D721Med (cell line): ENCODE results near the gene HPSE2.

Experiments
- DNase-seq: peaks from one replicate; pipeline ENCODE4 v3.0.0; 2011; ENCODE audit warnings: low spot score; ENCODE audit not compliant: insufficient read length
- FAIRE-seq: peaks from 2 replicates; lab custom pipeline; 2011; peaks lifted over from hg19 to GRCh38; lab: Jason Lieb, UNC
- TF ChIP-seq, protein P1 (sequence below): IDR thresholded peaks from 2 replicates; pipeline ENCODE4 v1.5.1; 2012; ENCODE audit warnings: mild to moderate bottlenecking, control low read depth; ENCODE audit not compliant: insufficient read depth; ENCODE audit errors: missing control alignments

HPSE2 gene

DNA sequence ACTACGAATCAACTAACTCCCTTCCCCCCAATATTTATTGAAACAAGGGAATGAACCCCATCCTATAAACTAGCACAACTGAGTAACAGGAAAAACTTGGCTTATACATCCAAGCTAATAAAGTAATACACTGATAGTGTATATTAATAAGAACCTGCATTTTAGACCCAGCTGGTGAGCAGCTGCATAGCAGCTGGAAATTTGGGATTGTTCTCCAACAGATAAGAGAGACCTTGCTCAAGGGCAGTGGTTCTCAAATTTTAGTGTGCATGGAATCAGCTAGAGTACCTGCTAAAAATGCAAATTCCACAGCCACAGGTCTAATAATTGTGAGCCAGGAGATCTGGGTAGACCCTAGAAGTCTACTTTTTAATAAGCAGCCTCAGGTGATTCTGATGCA lies 404.3 kb downstream of the HPSE2 start:
- TF ChIP-seq, protein P1, sequence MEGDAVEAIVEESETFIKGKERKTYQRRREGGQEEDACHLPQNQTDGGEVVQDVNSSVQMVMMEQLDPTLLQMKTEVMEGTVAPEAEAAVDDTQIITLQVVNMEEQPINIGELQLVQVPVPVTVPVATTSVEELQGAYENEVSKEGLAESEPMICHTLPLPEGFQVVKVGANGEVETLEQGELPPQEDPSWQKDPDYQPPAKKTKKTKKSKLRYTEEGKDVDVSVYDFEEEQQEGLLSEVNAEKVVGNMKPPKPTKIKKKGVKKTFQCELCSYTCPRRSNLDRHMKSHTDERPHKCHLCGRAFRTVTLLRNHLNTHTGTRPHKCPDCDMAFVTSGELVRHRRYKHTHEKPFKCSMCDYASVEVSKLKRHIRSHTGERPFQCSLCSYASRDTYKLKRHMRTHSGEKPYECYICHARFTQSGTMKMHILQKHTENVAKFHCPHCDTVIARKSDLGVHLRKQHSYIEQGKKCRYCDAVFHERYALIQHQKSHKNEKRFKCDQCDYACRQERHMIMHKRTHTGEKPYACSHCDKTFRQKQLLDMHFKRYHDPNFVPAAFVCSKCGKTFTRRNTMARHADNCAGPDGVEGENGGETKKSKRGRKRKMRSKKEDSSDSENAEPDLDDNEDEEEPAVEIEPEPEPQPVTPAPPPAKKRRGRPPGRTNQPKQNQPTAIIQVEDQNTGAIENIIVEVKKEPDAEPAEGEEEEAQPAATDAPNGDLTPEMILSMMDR = no peak
- DNase-seq (no peak), FAIRE-seq (no peak)

DNA sequence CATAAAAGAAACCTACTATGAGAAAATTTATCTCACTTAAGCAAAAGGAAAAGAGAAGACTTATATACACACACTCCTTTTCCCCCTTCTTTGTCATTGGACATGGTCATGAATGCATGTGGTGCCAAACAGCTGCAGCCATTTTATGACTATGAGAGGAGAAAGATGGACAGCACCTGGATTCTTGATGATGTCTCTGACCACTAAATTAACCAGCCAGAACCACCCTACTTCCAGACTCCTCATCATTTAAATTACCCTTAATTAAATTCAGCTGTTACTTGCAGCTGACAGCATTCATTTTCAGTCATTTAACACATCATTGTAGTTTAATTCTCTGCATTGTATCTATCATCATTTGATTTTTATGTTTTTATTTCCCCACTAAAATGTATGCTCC lies 409.9 kb downstream of the HPSE2 start:
- DNase-seq (no peak), FAIRE-seq (no peak)
- TF ChIP-seq, protein P1 = no peak

DNA sequence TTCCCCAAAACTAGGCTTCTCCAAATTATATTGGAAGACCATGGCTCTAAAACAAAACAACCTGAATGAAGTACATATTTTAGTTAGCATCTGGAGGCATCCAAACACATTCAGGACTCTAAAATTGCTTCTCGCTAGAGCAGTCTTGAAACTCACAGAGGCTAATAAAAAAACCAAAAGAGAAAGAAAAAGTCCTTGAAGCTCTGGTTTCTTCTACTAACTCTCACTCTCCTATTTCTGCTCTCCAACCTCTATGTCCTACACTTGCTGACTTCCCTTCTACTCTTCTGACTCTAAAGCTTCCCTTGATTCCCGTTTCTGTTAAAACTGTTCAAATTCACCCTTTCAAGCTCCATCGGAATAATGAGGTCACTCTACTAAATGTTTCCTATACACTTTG lies 418.3 kb downstream of the HPSE2 start:
- TF ChIP-seq, protein P1 = no peak
- no peak for FAIRE-seq
- DNase-seq = no peak

DNA sequence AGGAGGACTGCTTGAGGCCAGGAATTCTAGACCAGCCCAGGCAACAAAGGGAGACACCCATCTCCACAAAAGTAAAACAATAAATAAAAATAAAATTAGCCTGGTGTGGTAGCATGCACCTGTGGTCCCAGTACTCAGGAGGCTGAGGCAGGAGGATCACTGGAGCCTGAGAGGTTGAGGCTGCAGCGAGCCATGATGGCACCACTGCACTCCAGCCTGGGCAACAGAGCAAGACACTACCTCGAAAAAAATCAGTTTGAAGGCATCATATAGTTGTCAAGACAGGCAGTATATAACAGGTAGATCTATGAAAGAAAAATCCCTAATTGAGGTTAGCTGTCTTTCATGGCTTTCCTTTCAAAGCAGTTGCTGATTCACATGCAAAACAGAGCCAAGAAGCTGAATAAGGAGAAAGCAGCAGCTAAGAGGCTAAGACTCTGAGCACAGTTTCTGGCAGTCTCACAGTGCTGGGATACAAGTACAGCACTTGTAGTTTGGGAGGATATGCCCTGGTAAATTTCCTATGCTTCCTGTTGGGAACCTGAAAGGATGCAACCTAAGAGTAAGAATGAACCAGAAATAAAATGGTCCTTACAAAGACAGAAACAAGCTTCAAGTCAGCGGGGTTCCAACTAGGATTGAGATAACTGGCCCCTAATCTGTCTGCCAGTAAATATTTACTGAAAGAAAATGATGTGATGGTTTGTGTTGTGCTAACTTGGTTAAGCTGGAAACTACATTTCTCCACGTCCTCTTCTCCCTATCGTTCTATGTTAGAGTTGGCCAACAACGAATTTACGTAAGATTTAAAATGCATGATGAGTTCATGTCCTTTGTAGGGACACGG lies 420.4 kb downstream of the HPSE2 start:
- no peak for FAIRE-seq
- TF ChIP-seq, protein P1 = no peak
- no peak for DNase-seq

DNA sequence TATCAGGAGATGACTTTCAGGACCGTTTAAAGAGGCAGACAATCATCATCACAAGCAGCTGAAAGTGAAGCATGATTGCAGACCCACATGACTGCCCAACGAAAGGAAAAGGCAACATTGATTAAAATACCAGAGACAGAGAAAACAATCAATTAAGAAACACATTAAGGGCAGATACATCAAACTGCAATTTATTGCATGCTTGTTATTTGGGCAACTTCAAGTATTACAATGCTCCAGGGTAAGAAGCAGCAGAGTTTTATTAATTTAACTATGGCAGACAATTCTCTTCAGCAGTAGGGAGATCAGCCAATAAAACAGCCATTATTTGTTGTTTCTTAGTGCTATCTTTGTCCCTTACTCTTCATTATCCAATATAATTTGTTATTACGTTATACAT lies 421.2 kb downstream of the HPSE2 start:
- DNase-seq (no peak), FAIRE-seq (no peak)
- TF ChIP-seq, protein P1 = no peak

DNA sequence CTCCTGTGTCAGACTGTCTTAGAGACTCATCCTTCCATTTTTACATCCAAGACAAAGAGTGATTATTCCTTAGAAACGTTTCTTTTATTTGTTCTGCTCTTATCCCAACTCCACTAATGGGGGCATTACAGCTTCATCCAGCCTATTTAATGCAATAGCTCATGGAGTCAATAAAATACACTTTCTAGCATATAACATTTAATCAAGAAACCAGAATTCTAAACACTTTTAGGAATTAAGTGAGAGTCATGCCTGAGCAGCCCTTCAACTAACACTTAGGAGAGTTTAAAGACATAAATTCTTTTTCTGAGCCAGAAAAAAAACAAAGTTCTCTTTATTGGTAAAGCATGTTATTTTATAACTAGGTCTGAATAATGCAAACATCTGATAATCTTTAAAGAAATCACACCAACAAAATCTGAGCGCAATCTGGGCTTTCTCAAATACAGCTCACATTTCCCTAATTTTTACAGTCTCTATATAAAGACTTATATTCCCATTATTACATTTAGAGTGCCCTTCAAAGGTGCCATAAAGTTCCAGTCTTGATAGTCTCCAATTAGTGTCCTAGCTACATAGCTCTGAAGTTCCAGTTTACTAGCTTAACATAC lies 427.3 kb downstream of the HPSE2 start:
- TF ChIP-seq, protein P1 = no peak
- FAIRE-seq (no peak), DNase-seq (no peak)

DNA sequence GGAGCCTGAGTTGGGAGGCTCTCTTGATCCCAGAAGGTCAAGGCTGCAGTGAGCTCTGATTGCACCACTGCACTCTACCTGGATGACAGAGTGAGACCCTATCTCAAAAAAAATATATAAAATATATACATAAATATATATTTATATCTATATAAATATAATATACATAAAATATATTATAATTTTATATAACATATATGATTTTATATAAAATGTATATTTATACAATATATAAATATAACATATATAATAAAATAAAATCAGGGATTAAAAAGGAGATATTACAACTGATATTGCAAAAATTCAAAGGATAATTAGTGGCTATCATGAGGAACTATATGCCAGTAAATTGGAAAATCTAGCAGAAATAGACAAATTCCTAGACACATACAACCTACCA lies 435.4 kb downstream of the HPSE2 start:
- FAIRE-seq = no peak
- TF ChIP-seq, protein P1 = no peak
- DNase-seq = no peak
